Skeletal muscle satellite cell (primary cell): ENCODE results near the gene PLXDC1. TPM values are rescaled to one million over a fixed set of nuclear protein-coding genes. Genes with fewer than 3 reads are reported as not detected.
A peak's percentile ranks its signal among the peaks of the same experiment; 100 is the strongest.

ENCODE experiments used
- H3K27me3 ChIP-seq: 2 replicates; pipeline ENCODE4 v1.7.0; 2013; ENCODE audit warnings: low read length; ENCODE audit not compliant: control insufficient read depth, insufficient read depth
- H3K36me3 ChIP-seq: 2 replicates; pipeline ENCODE4 v1.7.0; 2013; ENCODE audit warnings: mild to moderate bottlenecking, control low read depth, low read length; ENCODE audit not compliant: insufficient read depth
- H3K4me1 ChIP-seq: 2 replicates; pipeline ENCODE4 v1.7.0; 2013; ENCODE audit warnings: low read length; ENCODE audit not compliant: control insufficient read depth, insufficient read depth
- H3K4me2 ChIP-seq: 2 replicates; pipeline ENCODE4 v1.7.0; 2013; ENCODE audit warnings: mild to moderate bottlenecking, low read length
- H3K4me3 ChIP-seq: 2 replicates; pipeline ENCODE4 v1.7.0; 2013; ENCODE audit warnings: low read length
- H3K9ac ChIP-seq: 2 replicates; pipeline ENCODE4 v1.7.0; 2013; ENCODE audit warnings: mild to moderate bottlenecking, low read depth, low read length, moderate library complexity
- H3K9me3 ChIP-seq: replicated peaks from 2 replicates; pipeline ENCODE4 v1.7.0; 2013; ENCODE audit warnings: mild to moderate bottlenecking, control low read depth, low read length
- total RNA-seq: library from RNA; depleted of rRNA; stranded (reverse); fragments of >200 nt; gene quantifications from 2 replicates; pipeline ENCODE4 v1.2.3, GENCODE V29; 2012; rRNA removed

PLXDC1 gene
- 0.22 and 0.25 TPM in 2 replicates for total RNA-seq

DNA sequence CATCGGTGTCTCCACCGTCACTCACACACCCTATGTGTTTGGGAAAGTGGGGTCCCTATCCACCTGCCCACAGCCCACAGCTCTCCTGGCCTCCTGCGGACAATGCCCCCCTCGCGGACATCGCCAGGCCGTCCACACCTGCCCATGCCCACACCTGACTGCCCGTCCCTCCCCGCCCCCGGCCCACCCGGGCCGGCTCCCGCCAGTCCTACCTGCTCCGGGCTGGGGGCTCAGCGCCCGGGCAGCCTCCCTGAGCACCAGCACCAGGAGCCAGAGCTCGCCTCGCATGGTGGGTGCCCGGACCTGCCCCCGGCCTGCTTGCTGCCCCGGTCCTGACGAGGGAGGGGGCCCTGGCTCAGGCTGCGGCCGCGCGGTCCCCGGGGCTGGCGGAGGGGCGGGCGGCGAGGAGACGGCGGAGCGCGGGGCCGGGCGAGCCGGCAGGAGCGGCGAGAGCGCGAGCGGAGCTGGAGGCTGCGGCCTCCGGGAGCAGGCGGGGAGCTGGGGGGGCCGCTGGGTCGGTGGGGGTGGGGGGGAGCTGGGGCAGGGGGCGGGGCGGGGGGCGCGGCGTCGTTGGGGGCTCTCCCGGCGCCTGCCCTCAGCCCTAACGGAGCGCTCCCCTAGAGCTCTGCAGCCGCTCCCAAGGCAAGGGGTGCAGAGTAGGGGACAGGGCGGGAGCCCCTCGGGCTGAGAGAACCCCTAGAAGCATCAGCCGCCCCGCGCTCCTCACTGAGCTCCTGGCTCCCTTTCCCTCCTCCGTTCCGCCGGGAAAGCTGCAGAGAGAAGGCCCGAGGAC, at the start of gene PLXDC1:
TSS of gene PLXDC1 (minus strand) at position 488 of the 793 bp plus-strand sequence. CDS start at position 288, 200 bp downstream.
- Histone ChIP-seq H3K4me2 (peak within 1 kb of the TSS; percentile 95), H3K4me1 (peaks cover 8% of the 10 kb centered on the region), H3K9me3 (no peaks in the 10 kb centered on the region), H3K4me3 (peak within 1 kb of the TSS; percentile 73), H3K36me3 (no peaks in the 10 kb centered on the region), H3K9ac (no peak within 1 kb of the TSS), H3K27me3 (peaks cover 23% of the 10 kb centered on the region)

DNA sequence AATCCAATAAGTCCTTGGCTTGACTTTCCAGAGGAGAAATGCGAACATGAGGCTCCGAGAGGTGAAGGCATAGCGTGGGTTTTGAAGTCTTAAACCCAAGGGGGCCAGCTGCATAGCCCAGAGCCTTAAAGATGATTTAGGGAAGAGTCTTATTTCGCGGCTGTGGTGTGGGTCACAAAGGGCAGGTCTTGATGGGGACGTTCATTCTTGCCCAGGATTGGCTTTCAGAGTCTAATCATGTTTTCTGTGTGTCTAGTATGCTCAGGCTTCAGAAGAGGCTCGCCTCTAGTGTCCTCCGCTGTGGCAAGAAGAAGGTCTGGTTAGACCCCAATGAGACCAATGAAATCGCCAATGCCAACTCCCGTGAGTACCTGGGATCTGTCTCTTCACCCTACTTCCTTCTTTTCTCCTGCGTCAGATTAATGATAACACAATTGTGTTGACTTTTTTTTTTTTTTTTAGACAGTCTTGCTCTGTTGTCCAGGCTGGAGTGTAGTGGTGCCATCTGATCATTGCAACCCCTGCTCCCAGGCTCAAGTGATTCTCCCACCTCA, 49.6 kb upstream of the PLXDC1 start:
- no peaks in the 10 kb centered on the region for H3K27me3 ChIP-seq
- peak overlapping the region; percentile 94 for H3K4me2 ChIP-seq
- H3K4me1 ChIP-seq: peaks cover 22% of the 10 kb centered on the region
- H3K4me3 ChIP-seq: peak overlapping the region; percentile 91
- H3K9ac ChIP-seq: peak overlapping the region; percentile 99
- no peaks in the 10 kb centered on the region for H3K9me3 ChIP-seq
- H3K36me3 ChIP-seq: peaks cover 47% of the 10 kb centered on the region

DNA sequence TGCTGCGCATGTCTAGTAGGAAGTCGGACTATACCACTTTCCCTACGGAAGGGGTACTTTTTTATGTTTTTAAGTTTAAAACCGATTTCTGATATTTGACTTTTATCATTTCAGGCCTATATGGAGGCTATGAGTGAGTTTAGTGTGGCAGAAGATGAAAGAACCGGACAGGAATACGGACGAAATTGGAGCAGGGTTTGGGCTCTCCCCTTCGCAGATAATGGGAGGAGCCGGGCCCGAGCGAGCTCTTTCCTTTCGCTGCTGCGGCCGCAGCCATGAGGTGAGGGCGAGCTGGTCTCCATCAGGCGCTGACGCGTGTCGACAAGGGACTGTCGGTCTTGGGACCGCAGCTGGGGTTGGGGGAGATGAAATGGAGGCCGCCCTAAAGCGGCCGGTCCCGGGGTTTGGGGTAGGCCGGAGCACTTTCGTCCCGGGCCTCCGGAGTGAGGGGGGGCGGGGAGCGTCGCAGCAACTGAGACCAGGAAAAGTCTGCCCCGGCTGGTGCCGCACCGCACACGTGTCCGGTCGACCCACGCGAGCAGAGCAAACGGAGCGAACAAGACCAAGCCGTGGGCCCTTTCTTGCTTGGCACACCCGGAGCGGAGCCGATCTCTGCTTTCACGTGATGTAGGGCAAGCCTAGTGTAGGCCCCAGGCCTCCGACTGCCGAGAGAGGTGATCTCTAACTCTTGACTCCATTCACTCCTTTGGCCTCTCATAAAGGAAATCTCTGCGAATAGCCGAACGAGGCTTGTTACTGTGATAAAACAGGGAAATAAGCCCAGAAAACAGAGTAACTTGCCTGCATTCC, 48.8 kb upstream of the PLXDC1 start, which contains the start of gene RPL19:
TSS of gene RPL19 (plus strand) at position 214 of the 810 bp plus-strand sequence. CDS start at position 276, 62 bp downstream.
- Histone ChIP-seq H3K9ac (peak within 1 kb of the TSS; percentile 99), H3K4me1 (peaks cover 30% of the 10 kb centered on the region), H3K9me3 (no peaks in the 10 kb centered on the region), H3K27me3 (no peaks in the 10 kb centered on the region), H3K36me3 (peaks cover 47% of the 10 kb centered on the region), H3K4me2 (peak within 1 kb of the TSS; percentile 94), H3K4me3 (peak within 1 kb of the TSS; percentile 91)

DNA sequence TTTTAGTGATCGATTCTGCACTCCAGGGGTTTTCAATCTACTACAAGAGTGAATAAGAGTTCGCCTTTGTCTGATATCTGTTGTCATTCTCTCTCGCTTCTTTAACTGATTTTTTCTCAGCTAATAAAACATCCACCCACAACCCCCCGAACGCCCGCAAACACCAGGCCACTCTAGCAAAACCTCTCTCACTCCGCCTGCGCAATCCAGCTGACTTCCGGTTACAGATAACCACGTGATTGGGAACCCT, 48.3 kb upstream of the PLXDC1 start:
- Histone ChIP-seq H3K9ac (peak overlapping the region; percentile 99), H3K27me3 (no peaks in the 10 kb centered on the region), H3K36me3 (peaks cover 42% of the 10 kb centered on the region), H3K4me3 (peak overlapping the region; percentile 91), H3K4me2 (peak overlapping the region; percentile 94), H3K4me1 (peaks cover 35% of the 10 kb centered on the region), H3K9me3 (no peaks in the 10 kb centered on the region)

DNA sequence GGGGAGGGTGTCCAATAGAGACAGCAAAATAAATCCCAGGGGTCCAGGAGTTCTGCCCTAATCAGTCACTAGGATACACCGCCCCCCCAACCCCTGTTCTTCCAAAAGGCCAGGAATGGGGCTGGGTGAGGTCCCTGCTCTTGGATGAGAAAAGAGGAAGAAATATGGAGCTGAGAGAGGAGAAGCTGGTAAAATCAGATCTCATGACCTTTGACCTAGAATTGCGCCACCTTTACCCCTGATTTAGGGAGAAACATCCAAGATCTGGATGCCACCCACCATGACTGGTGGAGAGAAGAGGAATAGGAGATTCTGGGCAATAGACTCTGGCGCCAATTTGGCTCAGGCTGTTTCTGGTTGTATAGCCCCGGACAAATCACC, 46.7 kb upstream of the PLXDC1 start:
- H3K27me3 ChIP-seq: no peaks in the 10 kb centered on the region
- H3K4me1 ChIP-seq: peaks cover 48% of the 10 kb centered on the region
- peaks cover 37% of the 10 kb centered on the region for H3K36me3 ChIP-seq
- peak overlapping the region; percentile 88 for H3K4me3 ChIP-seq
- H3K9ac ChIP-seq: peak overlapping the region; percentile 82
- peak overlapping the region; percentile 85 for H3K4me2 ChIP-seq
- no peaks in the 10 kb centered on the region for H3K9me3 ChIP-seq

DNA sequence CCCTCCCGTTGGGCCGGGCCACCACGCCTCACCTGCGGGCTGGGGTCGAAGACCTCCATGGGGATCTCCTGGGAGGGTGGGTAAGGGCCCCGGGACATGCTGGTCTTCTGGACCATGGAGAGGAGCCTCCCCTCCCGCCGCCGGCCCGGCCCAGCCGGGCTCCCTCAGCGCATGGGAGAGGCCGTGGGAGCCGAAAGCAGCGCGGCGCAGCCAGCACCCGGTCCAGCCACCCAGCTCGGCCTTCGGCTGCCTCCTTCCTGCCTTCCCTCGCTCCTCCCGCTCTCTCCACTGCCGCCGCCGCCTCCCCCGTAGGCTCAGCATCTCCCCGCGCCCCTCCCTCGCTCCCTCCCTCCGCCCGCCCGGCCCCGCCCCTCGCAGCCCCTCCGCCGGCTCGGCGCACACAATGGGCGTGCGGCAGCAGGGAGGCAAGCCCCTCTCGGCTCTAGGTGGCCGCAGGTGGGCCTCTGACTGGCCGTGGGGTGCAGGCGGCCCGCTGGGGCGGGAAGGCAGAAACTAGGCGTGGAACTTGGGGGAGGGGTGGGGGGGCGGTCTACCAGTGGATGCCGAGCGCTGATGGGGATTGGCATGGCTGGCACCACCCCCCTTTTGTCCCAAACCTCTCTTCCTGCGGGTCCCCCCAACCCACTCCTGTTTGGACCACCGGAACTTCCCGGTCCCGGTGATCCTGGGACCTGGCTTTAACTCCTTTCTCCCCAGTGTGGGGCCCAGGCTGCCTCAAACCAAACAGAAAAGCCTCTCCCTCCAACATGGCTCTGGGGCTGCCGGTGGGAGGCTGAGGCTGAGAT, 46.1 kb upstream of the PLXDC1 start, which contains the start of gene CACNB1:
TSS of gene CACNB1 (minus strand) at position 290 of the 806 bp plus-strand sequence. CDS start at position 116, 174 bp downstream.
- Histone ChIP-seq H3K4me2 (peak within 1 kb of the TSS; percentile 85), H3K36me3 (peaks cover 37% of the 10 kb centered on the region), H3K27me3 (no peaks in the 10 kb centered on the region), H3K9ac (peak within 1 kb of the TSS; percentile 82), H3K4me1 (peaks cover 48% of the 10 kb centered on the region), H3K9me3 (no peaks in the 10 kb centered on the region), H3K4me3 (peak within 1 kb of the TSS; percentile 88)

DNA sequence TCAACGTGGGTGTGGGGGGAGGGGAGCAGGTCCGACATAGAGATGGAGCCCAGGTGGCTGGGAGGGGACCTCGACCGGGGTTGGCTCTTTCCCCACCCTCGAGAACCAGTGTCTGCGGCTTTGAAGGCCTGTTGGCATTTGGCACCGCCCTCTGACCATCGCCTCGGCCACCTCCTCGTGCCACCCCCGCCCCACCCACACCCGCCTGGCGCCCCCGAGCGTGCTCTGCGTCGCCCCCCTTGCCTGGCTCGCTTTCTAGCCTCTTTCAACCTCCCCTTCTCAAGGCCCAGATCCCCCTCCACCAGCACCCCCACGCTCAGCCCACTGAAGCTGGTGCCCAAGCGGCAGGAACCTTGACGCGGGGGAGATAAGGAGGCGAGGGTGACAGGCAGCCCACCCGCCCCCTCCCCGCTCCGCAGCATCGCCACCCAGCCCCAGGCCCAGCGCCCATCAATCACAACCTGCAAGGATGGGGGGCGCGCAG, 45.4 kb upstream of the PLXDC1 start:
- Histone ChIP-seq H3K9ac (peak overlapping the region; percentile 82), H3K36me3 (peaks cover 37% of the 10 kb centered on the region), H3K9me3 (no peaks in the 10 kb centered on the region), H3K4me3 (peak overlapping the region; percentile 88), H3K4me2 (peak overlapping the region; percentile 85), H3K27me3 (no peaks in the 10 kb centered on the region), H3K4me1 (peaks cover 41% of the 10 kb centered on the region)

DNA sequence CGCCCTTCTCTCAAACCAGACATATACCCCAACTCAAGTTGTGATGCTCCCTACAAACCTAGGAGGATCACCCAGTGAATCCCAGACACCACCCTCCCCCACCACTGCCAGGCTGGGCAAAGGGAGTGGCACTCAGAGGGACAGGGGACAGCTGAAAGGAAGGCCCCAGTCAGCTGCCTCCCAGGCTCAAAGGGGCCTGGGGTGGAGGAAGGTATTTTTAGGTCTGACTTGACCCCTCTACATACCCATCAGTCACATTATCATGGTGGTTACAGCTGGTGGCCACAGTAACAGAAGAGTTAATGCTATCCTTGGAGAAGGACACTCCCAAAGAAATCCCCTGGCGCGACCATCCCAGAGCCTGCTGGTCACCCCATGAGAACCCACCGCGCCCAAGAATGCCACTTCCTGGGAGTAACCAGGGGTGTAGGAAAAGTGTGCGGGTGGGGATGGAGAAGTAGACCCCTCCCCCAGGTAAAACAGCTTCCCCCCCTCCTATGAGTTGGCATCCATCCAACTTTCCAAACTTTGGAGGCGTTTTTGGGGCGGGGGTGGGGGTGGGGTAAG, 44.9 kb upstream of the PLXDC1 start:
- H3K4me3 ChIP-seq: peak overlapping the region; percentile 88
- H3K27me3 ChIP-seq: no peaks in the 10 kb centered on the region
- peak overlapping the region; percentile 85 for H3K4me2 ChIP-seq
- no peaks in the 10 kb centered on the region for H3K9me3 ChIP-seq
- H3K9ac ChIP-seq: peak overlapping the region; percentile 50
- H3K36me3 ChIP-seq: peaks cover 38% of the 10 kb centered on the region
- H3K4me1 ChIP-seq: peaks cover 37% of the 10 kb centered on the region

DNA sequence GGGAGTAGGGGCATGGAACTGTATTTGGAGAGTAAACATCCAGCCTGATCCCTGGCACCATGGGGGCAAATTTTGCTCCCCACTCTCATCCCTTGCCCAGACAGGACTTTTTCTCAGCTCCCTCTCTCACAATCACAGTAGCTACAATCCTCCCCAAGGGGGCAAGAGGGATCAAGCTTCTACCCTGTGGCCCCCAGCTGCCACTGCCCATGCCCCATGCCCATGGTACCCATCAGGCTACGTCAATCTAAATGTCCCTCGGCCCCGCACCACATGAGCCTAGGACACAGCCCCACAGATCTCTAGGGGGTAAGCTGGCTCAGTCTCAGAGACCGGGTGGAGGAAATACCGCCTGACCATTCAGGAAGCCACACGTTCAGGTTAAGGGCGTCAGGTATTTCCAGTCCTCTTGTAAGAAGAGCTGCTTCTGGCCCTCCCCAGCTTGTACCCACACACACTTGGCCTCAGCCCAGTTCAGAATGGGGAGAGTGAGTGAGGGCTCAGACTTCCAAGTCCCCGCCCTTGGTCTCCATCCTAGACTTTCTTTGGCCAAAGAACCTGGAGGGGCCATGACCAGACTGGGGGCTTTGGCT, 44.2 kb upstream of the PLXDC1 start:
- Histone ChIP-seq H3K36me3 (peaks cover 34% of the 10 kb centered on the region), H3K9me3 (no peaks in the 10 kb centered on the region), H3K4me2 (peak overlapping the region; percentile 85), H3K4me1 (peaks cover 34% of the 10 kb centered on the region), H3K27me3 (no peaks in the 10 kb centered on the region), H3K4me3 (peak overlapping the region; percentile 88), H3K9ac (peak overlapping the region; percentile 50)

DNA sequence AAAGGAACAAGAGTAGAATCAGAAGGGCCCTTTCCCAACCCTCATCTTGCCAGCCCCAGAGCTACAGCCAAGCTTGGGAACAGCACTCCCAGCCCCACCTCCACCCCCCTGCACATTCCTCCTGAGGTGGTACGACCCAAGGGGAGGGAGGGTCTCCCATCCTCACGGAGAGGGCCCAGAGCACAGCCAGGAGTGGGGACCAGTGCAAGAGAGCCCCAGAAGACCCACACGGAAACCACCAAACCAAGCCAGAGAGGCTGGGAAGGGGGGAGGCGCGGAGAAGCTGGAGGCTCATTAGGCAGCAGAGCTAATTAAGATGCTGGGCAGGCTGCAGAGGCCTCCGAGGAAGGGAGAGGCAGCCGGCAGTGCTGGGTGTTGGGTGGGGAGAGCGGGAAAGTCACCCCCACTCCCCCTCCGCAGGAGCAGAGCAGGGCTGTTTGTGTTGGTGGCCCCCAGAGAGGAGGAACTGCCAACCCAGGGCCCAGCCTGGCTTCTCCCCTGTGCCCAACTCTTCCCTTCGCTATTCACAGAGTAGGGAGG, 43.6 kb upstream of the PLXDC1 start:
- H3K4me1 ChIP-seq: peaks cover 34% of the 10 kb centered on the region
- peak overlapping the region; percentile 85 for H3K4me2 ChIP-seq
- H3K36me3 ChIP-seq: peaks cover 33% of the 10 kb centered on the region
- peak overlapping the region; percentile 50 for H3K9ac ChIP-seq
- H3K27me3 ChIP-seq: no peaks in the 10 kb centered on the region
- peak overlapping the region; percentile 88 for H3K4me3 ChIP-seq
- no peaks in the 10 kb centered on the region for H3K9me3 ChIP-seq
